ENCODE measurements around the gene DST.

DNA sequence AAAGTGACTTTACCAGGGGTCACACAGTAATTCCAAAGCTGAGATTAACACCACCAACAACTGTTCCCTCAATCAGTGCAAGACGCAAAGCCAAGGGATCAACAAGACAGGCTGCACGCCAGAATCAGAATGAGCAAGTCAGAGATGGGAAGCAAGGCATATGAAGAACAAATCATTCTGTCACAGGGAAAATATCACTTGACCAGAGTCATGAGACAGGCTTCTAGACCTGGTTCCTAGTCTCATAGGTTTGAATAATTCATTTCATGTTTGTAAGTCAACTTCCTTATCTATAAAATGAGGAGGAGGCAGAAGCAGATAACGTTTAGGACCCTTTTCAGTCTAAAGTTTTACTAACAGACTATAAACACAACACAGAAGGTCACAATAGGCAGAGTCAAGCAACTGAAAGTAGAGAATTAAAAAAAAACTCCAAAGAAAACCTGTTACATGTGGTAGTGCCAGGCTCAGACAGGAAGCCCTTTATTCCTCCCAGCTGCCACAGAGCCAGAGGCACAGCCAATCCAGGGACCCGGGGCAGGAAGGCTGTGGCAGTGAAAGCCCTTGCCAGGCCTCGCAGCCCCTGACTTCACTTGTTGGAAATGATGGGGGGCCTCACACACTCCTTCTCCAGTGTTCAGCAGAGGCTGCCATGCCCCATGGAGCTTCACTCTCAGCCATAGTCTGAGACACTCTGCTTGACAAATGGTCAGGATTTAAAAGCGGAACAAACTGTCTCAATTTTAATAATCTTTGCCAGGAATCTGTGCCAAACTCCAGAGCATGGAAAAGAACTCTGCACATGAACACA is 29.2 kb upstream of the DST start:
- TF ChIP-seq, protein P1, sequence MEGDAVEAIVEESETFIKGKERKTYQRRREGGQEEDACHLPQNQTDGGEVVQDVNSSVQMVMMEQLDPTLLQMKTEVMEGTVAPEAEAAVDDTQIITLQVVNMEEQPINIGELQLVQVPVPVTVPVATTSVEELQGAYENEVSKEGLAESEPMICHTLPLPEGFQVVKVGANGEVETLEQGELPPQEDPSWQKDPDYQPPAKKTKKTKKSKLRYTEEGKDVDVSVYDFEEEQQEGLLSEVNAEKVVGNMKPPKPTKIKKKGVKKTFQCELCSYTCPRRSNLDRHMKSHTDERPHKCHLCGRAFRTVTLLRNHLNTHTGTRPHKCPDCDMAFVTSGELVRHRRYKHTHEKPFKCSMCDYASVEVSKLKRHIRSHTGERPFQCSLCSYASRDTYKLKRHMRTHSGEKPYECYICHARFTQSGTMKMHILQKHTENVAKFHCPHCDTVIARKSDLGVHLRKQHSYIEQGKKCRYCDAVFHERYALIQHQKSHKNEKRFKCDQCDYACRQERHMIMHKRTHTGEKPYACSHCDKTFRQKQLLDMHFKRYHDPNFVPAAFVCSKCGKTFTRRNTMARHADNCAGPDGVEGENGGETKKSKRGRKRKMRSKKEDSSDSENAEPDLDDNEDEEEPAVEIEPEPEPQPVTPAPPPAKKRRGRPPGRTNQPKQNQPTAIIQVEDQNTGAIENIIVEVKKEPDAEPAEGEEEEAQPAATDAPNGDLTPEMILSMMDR (IDR thresholded peaks at IDR 0.05), result no peak
- no peak for TF ChIP-seq ZFX (IDR thresholded peaks at IDR 0.05; ENCODE audit: borderline replicate concordance)
